Uterus (tissue), 2 donors: Measurements from ENCODE around the gene KRTAP5-10.
"Not testable (repeated sequence)": the region's sequence is repeated elsewhere in the genome, so short reads cannot be mapped to it uniquely, and the experiment has no call there.

Source experiments
- CTCF ChIP-seq, 4 experiments: fragments of 200-600 bp in 2 of 4; fragments of 450-650 bp in 2 of 4; sonication (generic) in 2 of 4; IDR thresholded peaks; one replicate each; pipeline ENCODE4 v1.5.1; 2016 to 2019; ENCODE audit warnings: antibody characterized with exemption in 4 of 4, mild to moderate bottlenecking in 2 of 4, moderate library complexity in 1 of 4
- POLR2A ChIP-seq, 2 donors: fragments of 450-650 bp; IDR thresholded peaks; one replicate each; pipeline ENCODE4 v1.6.1; 2016; ENCODE audit warnings: antibody characterized with exemption in 2 of 2, mild to moderate bottlenecking in 1 of 2, moderate library complexity in 1 of 2

- TF ChIP-seq CTCF, POLR2A (IDR thresholded peaks at IDR 0.05): not testable (repeated sequence)
These were observed 46.0 kb downstream of the KRTAP5-10 start for GRCh38 chr11:71611218-71611910.
